KBM-7 (cell line): ENCODE results near the gene MAPK8IP3.
"Not testable (repeated sequence)": the region's sequence is repeated elsewhere in the genome, so short reads cannot be mapped to it uniquely, and the experiment has no call there.

ENCODE experiments used
- DNase-seq: peaks from one replicate; pipeline ENCODE4 v3.0.0-alpha.2; 2015
- in situ Hi-C: fragments of 300-500 bp; cut with MboI; formaldehyde crosslinking; loops from 2 replicates; pipeline ENCODE4 v1.14.3; 2020; ENCODE audit warnings: low sequenced_read_pairs, low pct_unique_long_range_greater_than_20kb, mixed read lengths

MAPK8IP3 gene

DNA sequence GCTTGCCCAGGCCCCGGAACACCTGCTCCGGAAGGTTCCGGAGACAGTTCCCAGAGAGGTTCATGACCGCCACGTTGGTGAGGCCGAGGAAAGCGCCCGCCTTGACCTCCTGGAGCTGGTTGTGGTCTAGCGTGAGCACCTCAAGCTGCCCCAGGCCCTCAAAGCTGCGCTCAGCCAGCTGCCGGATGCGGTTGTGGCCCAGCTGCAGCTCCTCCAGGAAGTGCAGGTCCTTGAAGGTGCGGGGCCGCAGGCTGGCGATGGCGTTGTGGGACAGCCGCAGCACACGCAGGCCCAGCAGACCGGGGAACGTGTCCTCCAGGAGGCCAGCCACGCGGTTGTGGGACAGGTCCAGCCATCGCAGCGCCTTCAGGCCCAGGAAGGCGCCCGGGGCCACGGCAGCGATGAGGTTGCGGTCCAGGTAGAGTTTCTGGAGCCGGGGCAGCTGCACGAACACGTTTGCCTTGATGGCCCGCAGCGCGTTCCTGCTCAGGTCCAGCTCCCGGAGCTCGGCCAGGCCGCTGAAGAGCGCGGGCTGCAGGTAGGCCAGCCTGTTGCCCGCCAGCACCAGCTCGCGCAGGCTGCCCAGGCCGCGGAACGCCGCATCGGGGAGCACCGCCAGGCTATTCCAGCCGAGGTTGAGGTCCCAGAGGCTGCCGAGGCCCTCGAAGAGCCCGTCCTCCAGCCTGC lies 85.4 kb downstream of the MAPK8IP3 start:
- in situ Hi-C loops: no loop called here
- DNase-seq: no peak

DNA sequence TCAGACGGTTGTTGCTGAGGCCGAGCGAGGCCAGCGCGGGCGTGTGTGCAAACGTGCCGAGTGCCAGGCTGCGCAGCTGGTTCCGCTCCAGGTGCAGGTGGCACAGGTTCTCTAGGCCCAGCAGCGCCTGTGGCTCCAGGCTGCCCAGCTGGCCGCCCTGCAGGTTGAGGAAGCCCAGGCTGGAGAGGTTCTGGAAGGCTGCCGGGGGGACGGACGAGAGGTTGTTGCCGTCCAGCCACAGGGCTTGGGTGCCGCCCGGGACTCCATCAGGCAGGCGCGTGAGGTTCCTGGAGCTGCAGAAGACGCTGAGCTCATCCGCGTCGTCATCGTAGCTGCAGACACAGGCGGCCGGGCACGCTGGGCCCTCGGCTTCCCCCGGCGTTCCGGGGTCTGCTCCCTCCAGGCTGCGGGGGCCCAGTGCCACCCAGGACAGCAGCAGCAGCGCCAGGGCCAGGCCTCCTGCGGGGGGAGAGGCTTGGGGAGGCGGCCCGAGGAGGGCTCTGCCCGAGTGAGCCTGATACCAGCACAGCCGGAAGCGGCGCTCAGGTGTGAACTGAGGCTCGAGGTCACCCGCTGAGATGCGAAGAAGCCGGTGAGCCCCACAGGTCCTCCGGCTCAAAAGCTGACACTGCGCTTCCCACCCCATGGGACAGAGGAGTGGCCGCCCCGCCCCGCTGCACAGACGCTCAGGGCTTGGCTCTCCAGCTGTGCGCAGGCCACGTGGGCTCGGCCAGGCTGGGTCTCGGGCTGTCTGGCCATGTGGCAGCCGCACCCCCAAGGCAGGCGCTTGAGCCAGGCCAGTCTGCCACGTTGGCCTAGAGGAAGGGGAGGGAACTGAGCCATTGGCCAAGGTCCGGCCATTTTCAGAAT lies 86.2 kb downstream of the MAPK8IP3 start:
- in situ Hi-C loops: no loop called here
- no peak for DNase-seq

- in situ Hi-C loops: no loop called here
- DNase-seq: no peak
Observed at GRCh38 chr16:1792836-1793577, 87.0 kb downstream of the MAPK8IP3 start.

DNA sequence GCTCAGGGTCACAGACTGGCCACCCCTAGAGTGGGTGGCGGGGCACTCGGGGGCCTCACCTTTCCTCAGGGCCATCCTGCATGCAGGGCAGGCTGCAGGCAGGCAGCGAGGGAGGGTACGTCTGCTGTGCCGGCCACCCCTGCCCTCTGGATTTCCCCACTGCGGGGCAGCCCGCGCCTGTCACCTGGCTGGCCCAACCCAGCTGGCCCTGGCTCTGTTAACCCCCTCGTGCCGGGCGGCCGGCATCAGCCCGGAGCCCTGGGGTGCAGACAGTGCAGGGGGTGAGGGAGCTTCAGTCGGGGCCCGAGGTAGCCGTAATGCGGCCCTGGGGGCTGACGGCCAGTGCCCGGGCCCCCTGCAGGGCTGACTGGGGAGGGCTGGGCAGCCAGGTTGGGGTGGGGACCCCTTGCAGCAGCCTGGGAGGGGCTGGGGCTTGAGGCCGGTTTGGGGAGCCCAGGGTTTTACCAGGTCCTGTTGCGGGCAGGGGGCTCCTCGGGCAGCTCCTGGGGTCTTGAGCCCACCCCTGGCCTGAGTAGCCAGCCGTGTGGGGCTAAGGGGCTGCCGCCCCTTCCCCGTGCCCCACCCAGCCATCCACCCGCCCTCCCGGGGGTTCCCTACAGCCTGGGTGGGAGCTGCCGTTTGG lies 87.7 kb downstream of the MAPK8IP3 start, which contains the start of gene IGFALS:
TSS of gene IGFALS (minus strand) at position 128 of the 643 bp plus-strand sequence. CDS start at position 75, 53 bp downstream.
- in situ Hi-C loops: no loop called here
- no peak for DNase-seq

DNA sequence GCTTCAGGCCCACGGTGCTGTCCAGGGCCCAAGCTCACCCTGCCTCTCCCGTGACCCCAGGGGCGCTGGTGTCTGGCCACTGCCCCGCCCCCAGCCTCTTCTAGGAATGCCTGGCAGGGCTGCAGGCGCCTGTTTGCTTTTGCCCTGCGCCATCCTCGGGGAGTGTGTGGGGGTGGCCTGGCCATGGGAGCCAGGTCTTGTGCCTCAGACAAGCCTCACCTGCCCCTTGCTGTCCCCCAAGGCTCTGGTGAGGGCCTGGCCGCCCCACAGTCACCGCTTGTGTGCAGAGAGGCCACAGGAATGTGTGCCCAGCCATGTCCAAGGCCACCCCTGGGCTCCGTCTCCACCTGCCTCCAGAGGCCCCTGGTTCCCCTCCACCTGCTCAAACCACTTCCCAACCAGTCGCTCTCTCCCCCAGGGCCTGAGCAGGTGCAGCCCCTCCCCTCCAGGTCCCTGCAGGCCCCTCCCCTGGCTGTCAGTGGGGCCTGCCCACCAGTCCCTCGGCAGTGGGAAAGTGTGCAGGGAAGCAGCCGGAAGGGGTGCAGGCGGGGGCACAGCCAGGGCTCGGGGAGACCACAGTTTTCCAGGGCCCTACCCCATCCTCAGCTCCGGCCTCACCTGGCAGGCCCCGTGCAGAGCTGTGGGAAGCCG lies 88.4 kb downstream of the MAPK8IP3 start:
- DNase-seq: no peak
- in situ Hi-C loops: no loop called here

DNA sequence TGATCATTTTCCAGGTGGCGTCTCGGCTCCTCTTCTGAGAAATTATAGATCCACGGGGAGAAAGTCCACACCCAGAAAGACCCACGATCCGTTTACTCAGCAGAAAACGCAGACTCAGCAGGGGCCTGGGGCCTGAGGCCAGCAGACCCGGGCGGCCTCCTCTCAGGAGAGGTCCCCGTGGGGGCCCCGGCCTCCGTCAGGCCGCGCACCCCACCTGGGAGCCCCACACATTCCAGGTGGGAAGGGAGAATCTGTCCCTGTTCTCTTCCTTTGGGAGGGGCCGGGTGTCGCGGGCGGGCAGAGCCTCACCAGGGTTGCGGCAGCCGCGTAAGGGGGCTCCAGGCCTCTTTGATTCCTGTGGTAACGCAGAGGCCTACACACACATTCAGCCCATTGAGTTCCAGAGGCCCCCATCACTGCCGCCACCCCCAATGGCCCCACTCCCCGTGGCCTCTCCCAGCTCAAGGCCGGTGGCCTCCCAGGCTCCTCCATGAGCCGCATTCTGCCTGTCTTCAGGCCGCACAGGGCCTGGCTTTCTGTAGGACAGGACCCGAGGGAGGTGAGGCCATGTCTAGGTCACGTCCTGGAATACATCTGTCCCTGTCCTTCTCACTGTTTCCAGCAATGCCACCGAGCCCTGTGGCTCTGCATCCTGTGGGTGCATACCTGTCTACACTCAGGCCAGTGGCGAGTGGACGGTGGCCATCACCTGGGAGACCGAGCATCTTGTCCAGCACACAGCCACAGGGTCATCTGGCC lies 89.1 kb downstream of the MAPK8IP3 start:
- no peak for DNase-seq
- in situ Hi-C loops: no loop called here

- in situ Hi-C loops, DNase-seq: not testable (repeated sequence)
Observed at GRCh38 chr16:1799263-1799662, 93.3 kb downstream of the MAPK8IP3 start.

DNA sequence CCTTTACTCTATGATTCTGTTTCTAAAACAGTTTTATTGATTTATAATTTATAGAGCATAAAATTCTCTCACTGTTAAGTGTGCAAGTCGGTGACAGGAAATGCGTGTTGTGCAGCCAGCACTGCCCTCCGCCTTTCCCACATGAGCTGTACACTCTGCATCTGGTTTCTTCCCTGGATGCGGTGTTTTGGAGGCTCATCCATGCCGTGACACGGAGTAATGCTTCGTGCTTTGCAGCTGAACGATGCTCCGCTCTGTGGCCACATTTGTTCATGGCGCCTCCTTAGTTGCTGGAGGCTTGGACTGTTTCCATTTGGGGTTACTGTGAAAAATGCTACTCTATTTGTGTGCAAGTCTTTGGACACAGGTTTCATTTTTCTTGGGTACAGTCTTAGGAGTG lies 94.7 kb downstream of the MAPK8IP3 start:
- in situ Hi-C loops: no loop called here
- no peak for DNase-seq

GRCh38 chr16:1807626-1808025 lies 101.6 kb downstream of the MAPK8IP3 start:
- no peak for DNase-seq
- in situ Hi-C loops: no loop called here

DNA sequence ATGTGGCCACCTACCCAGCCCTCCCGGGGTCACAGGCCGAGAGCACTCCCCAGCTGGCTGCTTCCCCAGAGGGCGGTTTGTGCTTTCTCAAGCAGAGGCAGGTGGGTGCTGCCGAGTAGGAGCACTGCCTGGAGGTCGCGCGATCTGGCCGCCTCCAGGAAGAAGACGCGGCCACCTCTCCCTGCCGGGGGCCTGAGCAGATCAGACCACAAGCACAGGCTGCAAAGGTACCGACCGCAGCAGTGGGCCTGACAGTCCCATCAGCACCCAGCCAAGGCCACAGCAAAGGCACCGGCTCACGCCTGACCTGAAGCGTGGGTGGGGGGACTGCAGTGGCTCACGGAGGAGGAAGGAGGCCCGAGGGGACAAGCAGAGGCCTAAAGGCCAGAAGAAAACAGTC lies 102.7 kb downstream of the MAPK8IP3 start:
- no peak for DNase-seq
- in situ Hi-C loops: no loop called here

DNA sequence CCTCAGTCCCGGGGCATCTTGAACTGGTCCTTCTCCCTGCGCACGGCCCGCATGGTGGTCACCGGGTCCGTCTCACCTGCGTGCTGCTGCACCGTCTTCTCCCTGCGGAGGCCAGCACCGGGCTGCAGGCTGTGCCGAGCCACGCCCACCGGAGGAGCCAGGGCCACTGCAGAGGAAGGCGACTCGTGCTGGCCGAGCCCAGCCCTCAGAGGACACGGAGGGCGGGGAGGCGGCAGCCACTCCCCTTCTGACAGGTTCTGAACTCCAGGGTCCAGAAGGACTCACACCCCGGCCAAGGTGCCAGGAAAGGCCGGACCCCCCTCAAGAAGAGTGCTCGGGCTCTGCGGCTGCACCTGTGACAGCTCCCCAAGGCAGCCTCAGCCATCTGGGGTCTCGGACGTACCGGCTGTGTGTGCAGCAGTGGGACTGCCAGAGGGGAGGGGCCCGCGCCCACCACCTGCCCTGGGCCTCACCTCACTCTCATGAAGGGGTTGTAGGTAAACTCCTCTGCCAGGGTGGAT lies 103.3 kb downstream of the MAPK8IP3 start:
- in situ Hi-C loops: no loop called here
- no peak for DNase-seq

GRCh38 chr16:1810106-1810505 lies 104.1 kb downstream of the MAPK8IP3 start:
- DNase-seq: no peak
- in situ Hi-C loops: no loop called here

GRCh38 chr16:1810536-1810935 lies 104.5 kb downstream of the MAPK8IP3 start:
- in situ Hi-C loops: no loop called here
- DNase-seq: no peak

- peak; percentile 72 for DNase-seq
- in situ Hi-C loops: no loop called here
Observed at GRCh38 chr16:1812732-1813163, 106.8 kb downstream of the MAPK8IP3 start.

GRCh38 chr16:1815461-1815860 lies 109.5 kb downstream of the MAPK8IP3 start:
- in situ Hi-C loops: no loop called here
- DNase-seq: no peak

- no peak for DNase-seq
- in situ Hi-C loops: no loop called here
Observed at GRCh38 chr16:1816396-1817275, 110.6 kb downstream of the MAPK8IP3 start.

DNA sequence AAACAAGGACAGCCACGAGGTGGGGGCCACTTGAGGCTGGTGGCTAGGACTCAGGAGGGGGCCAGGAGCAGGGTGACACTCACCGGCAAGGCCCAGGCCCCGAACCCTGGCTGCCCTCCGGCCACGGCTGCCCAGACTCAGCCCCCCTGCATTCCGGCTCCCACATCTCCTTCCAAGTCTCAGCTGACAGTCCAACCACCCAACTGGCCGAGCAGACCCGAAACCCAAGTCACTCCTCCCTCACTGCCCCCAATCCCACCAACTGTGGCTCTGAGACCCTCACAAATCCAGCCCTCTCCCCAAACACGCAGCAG lies 111.2 kb downstream of the MAPK8IP3 start:
- in situ Hi-C loops: no loop called here
- DNase-seq: no peak
